Neural progenitor cell (in vitro differentiated cells): ENCODE data around the gene OR6N1. TPM values are rescaled to one million over a fixed set of nuclear protein-coding genes. Genes with fewer than 3 reads are reported as not detected.

Experiments
- DNase-seq: peaks from one replicate; pipeline ENCODE4 v3.0.0-alpha.2; 2016; ENCODE audit warnings: low spot score
- H2AFZ ChIP-seq: fragments of 200-600 bp; sonication (generic); replicated peaks from 2 replicates; pipeline ENCODE4 v1.6.1; 2016; ENCODE audit warnings: antibody characterized with exemption
- H3F3A ChIP-seq: fragments of 200-600 bp; sonication (generic); 2 replicates; pipeline ENCODE4 v1.6.1; 2016; ENCODE audit warnings: antibody characterized with exemption, low read depth
- H3K27ac ChIP-seq: fragments of 200-600 bp; sonication (generic); 2 replicates; pipeline ENCODE4 v1.5.1; 2016; ENCODE audit warnings: mild to moderate bottlenecking
- H3K27me3 ChIP-seq: fragments of 200-600 bp; sonication (generic); 2 replicates; pipeline ENCODE4 v1.6.1; 2016; ENCODE audit warnings: mild to moderate bottlenecking, moderate library complexity
- H3K36me3 ChIP-seq: fragments of 200-600 bp; sonication (generic); 2 replicates; pipeline ENCODE4 v1.5.1; 2016
- H3K4me1 ChIP-seq: fragments of 200-600 bp; sonication (generic); 2 replicates; pipeline ENCODE4 v1.6.1; 2016; ENCODE audit warnings: mixed run types
- H3K4me2 ChIP-seq: fragments of 200-600 bp; sonication (generic); 2 replicates; pipeline ENCODE4 v1.6.1; 2016
- H3K4me3 ChIP-seq: fragments of 200-600 bp; sonication (generic); 2 replicates; pipeline ENCODE4 v1.5.1; 2016
- H3K79me2 ChIP-seq: fragments of 200-600 bp; sonication (generic); 2 replicates; pipeline ENCODE4 v1.6.1; 2016; ENCODE audit warnings: low read depth
- H3K9ac ChIP-seq: fragments of 200-600 bp; sonication (generic); 2 replicates; pipeline ENCODE4 v1.6.1; 2016
- H3K9me3 ChIP-seq: fragments of 200-600 bp; sonication (generic); 2 replicates; pipeline ENCODE4 v1.5.1; 2016; ENCODE audit warnings: low read depth
- H4K20me1 ChIP-seq: fragments of 200-600 bp; sonication (generic); 2 replicates; pipeline ENCODE4 v1.6.1; 2016; ENCODE audit warnings: low read depth
- H3K27ac Mint-ChIP-seq: 3 replicates; pipeline ENCODE4 v1.8.0; 2021; ENCODE audit warnings: mixed read lengths
- H3K27me3 Mint-ChIP-seq: 2 replicates; pipeline ENCODE4 v1.8.0; 2022; ENCODE audit warnings: low read depth, mild to moderate bottlenecking, inconsistent platforms, moderate library complexity, mixed read lengths; ENCODE audit not compliant: insufficient read depth
- H3K36me3 Mint-ChIP-seq: 3 replicates; pipeline ENCODE4 v1.8.0; 2021; ENCODE audit warnings: mixed read lengths
- H3K4me1 Mint-ChIP-seq: 3 replicates; pipeline ENCODE4 v1.8.0; 2021; ENCODE audit warnings: mixed read lengths
- H3K4me3 Mint-ChIP-seq: 3 replicates; pipeline ENCODE4 v1.8.0; 2021; ENCODE audit warnings: mild to moderate bottlenecking, moderate library complexity, mixed read lengths
- H3K9me3 Mint-ChIP-seq: 3 replicates; pipeline ENCODE4 v1.8.0; 2020; ENCODE audit warnings: mixed read lengths
- CTCF ChIP-seq: fragments of 200-600 bp; sonication (generic); IDR thresholded peaks from 2 replicates; pipeline ENCODE4 v1.5.1; 2017; ENCODE audit warnings: antibody characterized with exemption, mild to moderate bottlenecking
- EZH2 ChIP-seq: fragments of 200-600 bp; sonication (generic); IDR thresholded peaks from 2 replicates; pipeline ENCODE4 v1.6.1; 2017; ENCODE audit warnings: antibody characterized with exemption, mild to moderate bottlenecking, moderate library complexity
- EZH2phosphoT487 ChIP-seq: fragments of 200-600 bp; sonication (generic); IDR thresholded peaks from 2 replicates; pipeline ENCODE4 v1.6.1; 2017; ENCODE audit warnings: antibody characterized with exemption
- total RNA-seq: library from RNA; depleted of rRNA; stranded (reverse); fragments of >200 nt; gene quantifications from 2 replicates; pipeline ENCODE4 v1.2.3, GENCODE V29; 2015; ENCODE audit warnings: low replicate concordance

Gene OR6N1
- total RNA-seq, 1 donor from 2014 or later, result not detected

GRCh38 chr1:158801396-158801795 lies 29.4 kb upstream of the OR6N1 start:
- TF ChIP-seq CTCF, result no peak
- TF ChIP-seq EZH2phosphoT487, result no peak
- TF ChIP-seq EZH2, result no peak
- H3K9me3 ChIP-seq, result no peaks in the 10 kb centered on the region
- no peaks in the 10 kb centered on the region for H3K9me3 Mint-ChIP-seq
- DNase-seq, result no peak
- H3K79me2 ChIP-seq, result no peaks in the 10 kb centered on the region
- H3K27ac Mint-ChIP-seq, result no peak overlapping the region
- H3K27me3 ChIP-seq, result no peaks in the 10 kb centered on the region
- no peaks in the 10 kb centered on the region for H3K27me3 Mint-ChIP-seq
- H3K4me3 ChIP-seq, result no peak overlapping the region
- no peaks in the 10 kb centered on the region for H3F3A ChIP-seq
- H4K20me1 ChIP-seq, result no peaks in the 10 kb centered on the region
- no peak overlapping the region for H3K9ac ChIP-seq
- H3K4me1 ChIP-seq, result no peaks in the 10 kb centered on the region
- no peak overlapping the region for H3K4me3 Mint-ChIP-seq
- no peak overlapping the region for H3K4me2 ChIP-seq
- H3K36me3 ChIP-seq, result no peaks in the 10 kb centered on the region
- H3K4me1 Mint-ChIP-seq, result no peaks in the 10 kb centered on the region
- H3K27ac ChIP-seq, result no peak overlapping the region
- H3K36me3 Mint-ChIP-seq, result no peaks in the 10 kb centered on the region
- H2AFZ ChIP-seq, result peak overlapping the region; percentile 14

- Histone ChIP-seq H3F3A (no peaks in the 10 kb centered on the region), H4K20me1 (no peaks in the 10 kb centered on the region), H3K27ac (no peak overlapping the region), H3K27me3 (no peaks in the 10 kb centered on the region), H3K9me3 (no peaks in the 10 kb centered on the region), H3K79me2 (no peaks in the 10 kb centered on the region), H3K4me3 (no peak overlapping the region), H3K4me2 (no peak overlapping the region), H2AFZ (no peak overlapping the region), H3K36me3 (no peaks in the 10 kb centered on the region), H3K9ac (no peak overlapping the region), H3K4me1 (no peaks in the 10 kb centered on the region)
- no peaks in the 10 kb centered on the region for H3K27me3 Mint-ChIP-seq
- no peaks in the 10 kb centered on the region for H3K4me1 Mint-ChIP-seq
- no peak overlapping the region for H3K27ac Mint-ChIP-seq
- no peak for DNase-seq
- TF ChIP-seq EZH2, result no peak
- no peaks in the 10 kb centered on the region for H3K9me3 Mint-ChIP-seq
- H3K4me3 Mint-ChIP-seq, result no peak overlapping the region
- H3K36me3 Mint-ChIP-seq, result no peaks in the 10 kb centered on the region
Observed at GRCh38 chr1:158800526-158800925, 28.5 kb upstream of the OR6N1 start.

GRCh38 chr1:158799689-158800088 lies 27.7 kb upstream of the OR6N1 start:
- no peak overlapping the region for H3K4me3 ChIP-seq
- H3K27me3 ChIP-seq, result no peaks in the 10 kb centered on the region
- Mint-ChIP-seq H3K27ac (no peak overlapping the region), H3K4me3 (no peak overlapping the region), H3K36me3 (no peaks in the 10 kb centered on the region), H3K9me3 (no peaks in the 10 kb centered on the region), H3K27me3 (no peaks in the 10 kb centered on the region), H3K4me1 (peaks cover under 1% of the 10 kb centered on the region)
- H2AFZ ChIP-seq, result no peak overlapping the region
- no peak overlapping the region for H3K4me2 ChIP-seq
- no peak overlapping the region for H3K27ac ChIP-seq
- H4K20me1 ChIP-seq, result no peaks in the 10 kb centered on the region
- H3K9ac ChIP-seq, result no peak overlapping the region
- no peaks in the 10 kb centered on the region for H3F3A ChIP-seq
- no peak for TF ChIP-seq EZH2phosphoT487
- TF ChIP-seq EZH2, result no peak
- TF ChIP-seq CTCF, result no peak
- H3K4me1 ChIP-seq, result no peaks in the 10 kb centered on the region
- H3K36me3 ChIP-seq, result no peaks in the 10 kb centered on the region
- no peak for DNase-seq
- H3K9me3 ChIP-seq, result no peaks in the 10 kb centered on the region
- H3K79me2 ChIP-seq, result no peaks in the 10 kb centered on the region

- Histone ChIP-seq H4K20me1 (no peaks in the 10 kb centered on the region), H3K36me3 (no peaks in the 10 kb centered on the region), H3F3A (no peaks in the 10 kb centered on the region), H3K4me3 (no peak overlapping the region), H3K4me1 (no peaks in the 10 kb centered on the region), H2AFZ (no peak overlapping the region), H3K27ac (no peak overlapping the region), H3K27me3 (no peaks in the 10 kb centered on the region), H3K79me2 (no peaks in the 10 kb centered on the region), H3K9me3 (no peaks in the 10 kb centered on the region), H3K9ac (no peak overlapping the region), H3K4me2 (no peak overlapping the region)
- no peak overlapping the region for H3K27ac Mint-ChIP-seq
- TF ChIP-seq CTCF, result peak; percentile 20
- no peak for TF ChIP-seq EZH2
- no peak for TF ChIP-seq EZH2phosphoT487
- H3K4me1 Mint-ChIP-seq, result peaks cover 9% of the 10 kb centered on the region
- no peaks in the 10 kb centered on the region for H3K9me3 Mint-ChIP-seq
- H3K4me3 Mint-ChIP-seq, result no peak overlapping the region
- DNase-seq, result no peak
- no peaks in the 10 kb centered on the region for H3K36me3 Mint-ChIP-seq
- peaks cover 2% of the 10 kb centered on the region for H3K27me3 Mint-ChIP-seq
Observed at GRCh38 chr1:158798531-158798930, 26.5 kb upstream of the OR6N1 start.
